Panc1 (cell line): ENCODE measurements around the gene SHROOM3. TPM values are rescaled to one million over a fixed set of nuclear protein-coding genes. Genes with fewer than 3 reads are reported as not detected.
A peak's percentile ranks its signal among the peaks of the same experiment; 100 is the strongest.

Source experiments
- ATAC-seq: fragments of 200-7000 bp; cut with Tn5 transposase; 2 replicates; pipeline ENCODE4 v1.9.1; 2020; ENCODE audit warnings: mild to moderate bottlenecking, moderate library complexity
- BruUV-seq: library from RNA; stranded (reverse); fragments of 400-500 nt; replicated peaks from 2 replicates; lab custom pipeline; 2021; lab: Mats Ljungman, UMichigan
- CTCF ChIA-PET: fragments of 300-600 bp; sonication (Branson Sonifier 250); formaldehyde crosslinking; loops from one replicate; lab custom pipeline; 2022; ENCODE audit warnings: antibody characterized with exemption; lab: Charles Lee
- POLR2A ChIA-PET: fragments of 300-600 bp; sonication (Branson Sonifier 250); formaldehyde crosslinking; loops from one replicate; lab custom pipeline; 2022; ENCODE audit warnings: antibody characterized with exemption; lab: Charles Lee
- DNase-seq: peaks from one replicate; pipeline ENCODE4 v3.0.0-alpha.2; 2010; ENCODE audit warnings: low read depth, low spot score
- H3K27ac ChIP-seq: 2 replicates; pipeline ENCODE4 v1.5.1; 2011; ENCODE audit warnings: mild to moderate bottlenecking, low read length, inconsistent platforms
- H3K27me3 ChIP-seq: fragments of 200-500 bp; sonication (Bioruptor generic); 2 replicates; pipeline ENCODE4 v1.6.0; 2014; ENCODE audit warnings: low read length, inconsistent platforms; ENCODE audit not compliant: control insufficient read depth, insufficient read depth
- H3K36me3 ChIP-seq: fragments of 200-500 bp; sonication (Bioruptor generic); 2 replicates; pipeline ENCODE4 v1.5.1; 2014; ENCODE audit warnings: inconsistent platforms, mild to moderate bottlenecking, low read length, moderate library complexity; ENCODE audit not compliant: control insufficient read depth, insufficient read depth
- H3K4me1 ChIP-seq: 2 replicates; pipeline ENCODE4 v1.5.1; 2011; ENCODE audit warnings: inconsistent platforms, mild to moderate bottlenecking, low read length, moderate library complexity; ENCODE audit not compliant: control insufficient read depth, insufficient read depth
- H3K4me3 ChIP-seq, 2 experiments: 2 replicates each; pipeline ENCODE4 v1.5.1; 2011 to 2012; ENCODE audit warnings: low read depth in 2 of 2, low read length in 2 of 2, mild to moderate bottlenecking in 2 of 2, inconsistent platforms in 1 of 2, moderate library complexity in 1 of 2
- H3K9me3 ChIP-seq: fragments of 200-500 bp; sonication (Bioruptor generic); 2 replicates; pipeline ENCODE4 v1.5.1; 2014; ENCODE audit warnings: low read depth, mild to moderate bottlenecking, inconsistent platforms, low read length, moderate library complexity; ENCODE audit not compliant: control insufficient read depth, insufficient read depth
- POLR2AphosphoS5 ChIP-seq: IDR thresholded peaks from 2 replicates; pipeline ENCODE4 v1.6.1; 2012; ENCODE audit warnings: mild to moderate bottlenecking, low read depth, low read length, moderate library complexity
- REST ChIP-seq, 2 experiments: IDR thresholded peaks; 2 replicates each; pipeline ENCODE4 v1.6.1; 2011 to 2012; ENCODE audit warnings: low read depth in 2 of 2, control low read depth in 1 of 2, low read length in 1 of 2, mild to moderate bottlenecking in 1 of 2, moderate library complexity in 1 of 2; ENCODE audit not compliant: insufficient read depth in 1 of 2
- SIN3A ChIP-seq: IDR thresholded peaks from 2 replicates; pipeline ENCODE4 v1.6.1; 2012; ENCODE audit warnings: low read depth, mild to moderate bottlenecking, low read length, moderate library complexity, borderline replicate concordance; ENCODE audit not compliant: insufficient read depth
- TCF7L2 ChIP-seq: IDR thresholded peaks from 2 replicates; pipeline ENCODE4 v1.6.1; 2011; ENCODE audit warnings: mild to moderate bottlenecking, low read depth, low read length, inconsistent platforms
- in situ Hi-C: cut with HindIII; loops from 2 replicates; pipeline ENCODE4 v1.10.0; 2016; ENCODE audit warnings: low sequenced_read_pairs, low pct_unique_long_range_greater_than_20kb
- intact Hi-C: fragments of 100-400 bp; cut with micrococcal nuclease; formaldehyde crosslinking; loops from one replicate; pipeline ENCODE4 v1.10.0; 2022; ENCODE audit not compliant: unreplicated experiment
- total RNA-seq: library from RNA; stranded (reverse); gene quantifications from one replicate; pipeline ENCODE4 v1.2.1, GENCODE V29; 2021; ENCODE audit not compliant: unreplicated experiment
- TF ChIP-seq, protein P1 (sequence below): fragments of 450-650 bp; IDR thresholded peaks from 2 replicates; pipeline ENCODE4 v1.5.1; 2017; ENCODE audit warnings: mild to moderate bottlenecking

The SHROOM3 gene
- total RNA-seq, 1 experiment from 2014 or later: 7.2 TPM

DNA sequence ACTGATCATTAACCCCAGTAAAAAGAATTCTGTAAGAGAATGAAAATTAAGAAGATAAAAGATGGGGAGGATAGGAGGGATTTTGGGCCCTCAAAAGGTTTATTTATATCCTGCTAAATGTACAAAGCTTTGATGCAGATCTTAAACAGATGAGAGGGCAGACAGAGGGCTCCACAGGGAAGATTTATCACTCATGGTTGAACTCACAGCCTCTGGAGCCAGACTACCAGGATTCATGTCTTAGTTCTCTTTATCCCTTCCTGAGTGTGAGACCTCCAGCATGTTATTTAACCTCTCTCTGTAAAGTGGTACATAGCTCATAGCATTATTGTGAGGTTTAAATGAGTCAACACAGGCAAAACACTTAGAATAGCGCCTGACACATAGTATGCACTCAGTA is 388.5 kb downstream of the SHROOM3 start:
- TF ChIP-seq TCF7L2: no peak
- TF ChIP-seq REST (IDR thresholded peaks at IDR 0.05; ENCODE audit: insufficient read depth in 1 of 2, low read depth in 2 of 2, low read length in 1 of 2): no peak
- no peak for TF ChIP-seq SIN3A
- TF ChIP-seq, protein P1, sequence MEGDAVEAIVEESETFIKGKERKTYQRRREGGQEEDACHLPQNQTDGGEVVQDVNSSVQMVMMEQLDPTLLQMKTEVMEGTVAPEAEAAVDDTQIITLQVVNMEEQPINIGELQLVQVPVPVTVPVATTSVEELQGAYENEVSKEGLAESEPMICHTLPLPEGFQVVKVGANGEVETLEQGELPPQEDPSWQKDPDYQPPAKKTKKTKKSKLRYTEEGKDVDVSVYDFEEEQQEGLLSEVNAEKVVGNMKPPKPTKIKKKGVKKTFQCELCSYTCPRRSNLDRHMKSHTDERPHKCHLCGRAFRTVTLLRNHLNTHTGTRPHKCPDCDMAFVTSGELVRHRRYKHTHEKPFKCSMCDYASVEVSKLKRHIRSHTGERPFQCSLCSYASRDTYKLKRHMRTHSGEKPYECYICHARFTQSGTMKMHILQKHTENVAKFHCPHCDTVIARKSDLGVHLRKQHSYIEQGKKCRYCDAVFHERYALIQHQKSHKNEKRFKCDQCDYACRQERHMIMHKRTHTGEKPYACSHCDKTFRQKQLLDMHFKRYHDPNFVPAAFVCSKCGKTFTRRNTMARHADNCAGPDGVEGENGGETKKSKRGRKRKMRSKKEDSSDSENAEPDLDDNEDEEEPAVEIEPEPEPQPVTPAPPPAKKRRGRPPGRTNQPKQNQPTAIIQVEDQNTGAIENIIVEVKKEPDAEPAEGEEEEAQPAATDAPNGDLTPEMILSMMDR: no peak
- TF ChIP-seq POLR2AphosphoS5: no peak
- ChIA-PET CTCF (no interaction called here), POLR2A (no interaction called here)
- H3K27me3 ChIP-seq: no peaks in the 10 kb centered on the region
- BruUV-seq: no TSS peak
- no peak overlapping the region for H3K4me3 ChIP-seq
- DNase-seq: no peak
- intact Hi-C loops: no loop called here
- no peaks in the 10 kb centered on the region for H3K9me3 ChIP-seq
- no peaks in the 10 kb centered on the region for H3K4me1 ChIP-seq
- in situ Hi-C loops: no loop called here
- H3K36me3 ChIP-seq: no peaks in the 10 kb centered on the region
- no peak overlapping the region for H3K27ac ChIP-seq
- no peak for ATAC-seq

GRCh38 chr4:76830612-76830963 is 395.6 kb downstream of the SHROOM3 start:
- H3K27ac ChIP-seq: peak overlapping the region; percentile 87
- ATAC-seq (peak; percentile 76), DNase-seq (no peak)
- BruUV-seq: no TSS peak
- ChIA-PET CTCF (interaction anchor here (0.6 kb wide), 1 partner anchor 119 kb away, joined by 3 read pairs; the partner anchor contains the start of gene SEPTIN11), POLR2A (no interaction called here)
- peak overlapping the region; percentile 5 to 26; a peak in 2 of 4 replicates for H3K4me3 ChIP-seq
- in situ Hi-C loops: no loop called here
- H3K9me3 ChIP-seq: no peaks in the 10 kb centered on the region
- peaks cover 18% of the 10 kb centered on the region for H3K4me1 ChIP-seq
- no peaks in the 10 kb centered on the region for H3K36me3 ChIP-seq
- no peaks in the 10 kb centered on the region for H3K27me3 ChIP-seq
- TF ChIP-seq, protein P1: no peak
- TF ChIP-seq REST (IDR thresholded peaks at IDR 0.05; ENCODE audit: insufficient read depth in 1 of 2, low read depth in 2 of 2, low read length in 1 of 2): no peak
- intact Hi-C loops: loop anchor here (5.0 kb wide), 1 partner anchor 117 kb away; the partner anchor contains the start of gene SEPTIN11
